ENCODE results near the gene DGKA. TPM values are rescaled to one million over a fixed set of nuclear protein-coding genes. Genes with fewer than 3 reads are reported as not detected.

DGKA gene
- total and polyA plus RNA-seq, 4 donors: 19.5 to 35.0 (median 33.2) TPM

- Histone ChIP-seq H3K27ac (ENCODE audit: low read depth, low read length) (no peak overlapping the region), H3K4me1 (ENCODE audit: control insufficient read depth, insufficient read depth, low read length) (peaks cover 28% of the 10 kb centered on the region), H3K36me3 (ENCODE audit: control insufficient read depth, insufficient read depth, low read length) (no peaks in the 10 kb centered on the region), H3K4me3 (ENCODE audit: low read depth, low read length) (no peak overlapping the region), H3K27me3 (ENCODE audit: control insufficient read depth, insufficient read depth, low read length) (peaks cover 13% of the 10 kb centered on the region), H3K9me3 (ENCODE audit: control insufficient read depth, insufficient read depth, low read length) (no peaks in the 10 kb centered on the region)
- DNase-seq (ENCODE audit: low read depth in 4 of 6, low spot score in 6 of 6): no peak
- WGBS (ENCODE audit: insufficient coverage): 73% methylated on average over 1 of the region's 8 CpGs
Measured at GRCh38 chr12:55929306-55929791, 1.6 kb upstream of the DGKA start.

- H3K27me3 ChIP-seq (ENCODE audit: control insufficient read depth, insufficient read depth, low read length): peaks cover 28% of the 10 kb centered on the region
- no peaks in the 10 kb centered on the region for H3K36me3 ChIP-seq (ENCODE audit: control insufficient read depth, insufficient read depth, low read length)
- H3K27ac ChIP-seq (ENCODE audit: low read depth, low read length): peak overlapping the region; percentile 88
- no peaks in the 10 kb centered on the region for H3K9me3 ChIP-seq (ENCODE audit: control insufficient read depth, insufficient read depth, low read length)
- H3K4me3 ChIP-seq (ENCODE audit: low read depth, low read length): peak overlapping the region; percentile 76
- H3K4me1 ChIP-seq (ENCODE audit: control insufficient read depth, insufficient read depth, low read length): peaks cover 35% of the 10 kb centered on the region
- WGBS (ENCODE audit: insufficient coverage): 17% methylated on average over 9 of the region's 10 CpGs
- DNase-seq (ENCODE audit: low read depth in 4 of 6, low spot score in 6 of 6): no peak
Measured at GRCh38 chr12:55931317-55931779, 386 bp downstream of the DGKA start.

- no peaks in the 10 kb centered on the region for H3K9me3 ChIP-seq (ENCODE audit: control insufficient read depth, insufficient read depth, low read length)
- peak overlapping the region; percentile 88 for H3K27ac ChIP-seq (ENCODE audit: low read depth, low read length)
- peak in 2 of 6 donors; percentile 69 to 79 for DNase-seq (ENCODE audit: low read depth in 4 of 6, low spot score in 6 of 6)
- no peaks in the 10 kb centered on the region for H3K36me3 ChIP-seq (ENCODE audit: control insufficient read depth, insufficient read depth, low read length)
- peaks cover 30% of the 10 kb centered on the region for H3K27me3 ChIP-seq (ENCODE audit: control insufficient read depth, insufficient read depth, low read length)
- H3K4me1 ChIP-seq (ENCODE audit: control insufficient read depth, insufficient read depth, low read length): peaks cover 35% of the 10 kb centered on the region
- under 1% methylated on average over 33 of the region's 60 CpGs for WGBS (ENCODE audit: insufficient coverage)
- H3K4me3 ChIP-seq (ENCODE audit: low read depth, low read length): peak overlapping the region; percentile 76
Measured at GRCh38 chr12:55931780-55932550, 1.0 kb downstream of the DGKA start.

- Histone ChIP-seq H3K4me1 (ENCODE audit: control insufficient read depth, insufficient read depth, low read length) (peaks cover 35% of the 10 kb centered on the region), H3K36me3 (ENCODE audit: control insufficient read depth, insufficient read depth, low read length) (no peaks in the 10 kb centered on the region), H3K27me3 (ENCODE audit: control insufficient read depth, insufficient read depth, low read length) (peaks cover 30% of the 10 kb centered on the region), H3K27ac (ENCODE audit: low read depth, low read length) (peak overlapping the region; percentile 40), H3K9me3 (ENCODE audit: control insufficient read depth, insufficient read depth, low read length) (no peaks in the 10 kb centered on the region), H3K4me3 (ENCODE audit: low read depth, low read length) (peak overlapping the region; percentile 76)
- WGBS (ENCODE audit: insufficient coverage): 9% methylated on average over 3 of the region's 4 CpGs
- DNase-seq (ENCODE audit: low read depth in 4 of 6, low spot score in 6 of 6): peak in 1 of 6 donors; percentile 28
Measured at GRCh38 chr12:55932551-55932910, 1.6 kb downstream of the DGKA start.

- no peaks in the 10 kb centered on the region for H3K9me3 ChIP-seq (ENCODE audit: control insufficient read depth, insufficient read depth, low read length)
- H3K27me3 ChIP-seq (ENCODE audit: control insufficient read depth, insufficient read depth, low read length): peaks cover 30% of the 10 kb centered on the region
- H3K27ac ChIP-seq (ENCODE audit: low read depth, low read length): no peak overlapping the region
- H3K4me1 ChIP-seq (ENCODE audit: control insufficient read depth, insufficient read depth, low read length): peaks cover 29% of the 10 kb centered on the region
- no peaks in the 10 kb centered on the region for H3K36me3 ChIP-seq (ENCODE audit: control insufficient read depth, insufficient read depth, low read length)
- no peak overlapping the region for H3K4me3 ChIP-seq (ENCODE audit: low read depth, low read length)
- WGBS (ENCODE audit: insufficient coverage): 80% methylated on average over 3 of the region's 7 CpGs
- DNase-seq (ENCODE audit: low read depth in 4 of 6, low spot score in 6 of 6): no peak
Measured at GRCh38 chr12:55933169-55933798, 2.3 kb downstream of the DGKA start.

- H3K4me1 ChIP-seq (ENCODE audit: control insufficient read depth, insufficient read depth, low read length): peaks cover 24% of the 10 kb centered on the region
- H3K36me3 ChIP-seq (ENCODE audit: control insufficient read depth, insufficient read depth, low read length): no peaks in the 10 kb centered on the region
- no peak overlapping the region for H3K4me3 ChIP-seq (ENCODE audit: low read depth, low read length)
- no CpG with 5 or more reads among the region's 1 CpG for WGBS (ENCODE audit: insufficient coverage)
- no peak for DNase-seq (ENCODE audit: low read depth in 4 of 6, low spot score in 6 of 6)
- H3K27me3 ChIP-seq (ENCODE audit: control insufficient read depth, insufficient read depth, low read length): peaks cover 30% of the 10 kb centered on the region
- H3K9me3 ChIP-seq (ENCODE audit: control insufficient read depth, insufficient read depth, low read length): no peaks in the 10 kb centered on the region
- no peak overlapping the region for H3K27ac ChIP-seq (ENCODE audit: low read depth, low read length)
Measured at GRCh38 chr12:55933799-55934742, 3.1 kb downstream of the DGKA start.

- Histone ChIP-seq H3K4me1 (ENCODE audit: control insufficient read depth, insufficient read depth, low read length) (peaks cover 26% of the 10 kb centered on the region), H3K9me3 (ENCODE audit: control insufficient read depth, insufficient read depth, low read length) (no peaks in the 10 kb centered on the region), H3K4me3 (ENCODE audit: low read depth, low read length) (no peak overlapping the region), H3K36me3 (ENCODE audit: control insufficient read depth, insufficient read depth, low read length) (no peaks in the 10 kb centered on the region), H3K27me3 (ENCODE audit: control insufficient read depth, insufficient read depth, low read length) (peaks cover 30% of the 10 kb centered on the region), H3K27ac (ENCODE audit: low read depth, low read length) (no peak overlapping the region)
- WGBS (ENCODE audit: insufficient coverage): 83% methylated on average over 1 of the region's 1 CpG
- no peak for DNase-seq (ENCODE audit: low read depth in 4 of 6, low spot score in 6 of 6)
Measured at GRCh38 chr12:55934773-55935172, 3.8 kb downstream of the DGKA start.

GRCh38 chr12:55935738-55936151 lies 4.8 kb downstream of the DGKA start:
- no peak overlapping the region for H3K4me3 ChIP-seq (ENCODE audit: low read depth, low read length)
- WGBS (ENCODE audit: insufficient coverage): 18% methylated on average over 24 of the region's 26 CpGs
- H3K4me1 ChIP-seq (ENCODE audit: control insufficient read depth, insufficient read depth, low read length): peaks cover 36% of the 10 kb centered on the region
- H3K27ac ChIP-seq (ENCODE audit: low read depth, low read length): no peak overlapping the region
- H3K36me3 ChIP-seq (ENCODE audit: control insufficient read depth, insufficient read depth, low read length): no peaks in the 10 kb centered on the region
- peaks cover 30% of the 10 kb centered on the region for H3K27me3 ChIP-seq (ENCODE audit: control insufficient read depth, insufficient read depth, low read length)
- no peak for DNase-seq (ENCODE audit: low read depth in 4 of 6, low spot score in 6 of 6)
- H3K9me3 ChIP-seq (ENCODE audit: control insufficient read depth, insufficient read depth, low read length): no peaks in the 10 kb centered on the region

- Histone ChIP-seq H3K36me3 (ENCODE audit: control insufficient read depth, insufficient read depth, low read length) (peaks cover 2% of the 10 kb centered on the region), H3K4me1 (ENCODE audit: control insufficient read depth, insufficient read depth, low read length) (peaks cover 24% of the 10 kb centered on the region), H3K9me3 (ENCODE audit: control insufficient read depth, insufficient read depth, low read length) (no peaks in the 10 kb centered on the region), H3K4me3 (ENCODE audit: low read depth, low read length) (no peak overlapping the region), H3K27ac (ENCODE audit: low read depth, low read length) (no peak overlapping the region), H3K27me3 (ENCODE audit: control insufficient read depth, insufficient read depth, low read length) (peaks cover 27% of the 10 kb centered on the region)
- no peak for DNase-seq (ENCODE audit: low read depth in 4 of 6, low spot score in 6 of 6)
- no CpG with 5 or more reads among the region's 2 CpGs for WGBS (ENCODE audit: insufficient coverage)
Measured at GRCh38 chr12:55937981-55938380, 7.0 kb downstream of the DGKA start.

Measured in spinal cord (tissue), 10 donors.